NOMO-1 treated with dmso at 0.1 percent for 144 hours (cell line): ENCODE data around the gene PGGT1B.

Source experiments
- DNase-seq: peaks from one replicate; lab custom pipeline; 2025; ENCODE audit not compliant: unreplicated experiment; lab: John Stamatoyannopoulos, UW

PGGT1B gene

GRCh38 chr5:115181757-115182156 is 80.9 kb downstream of the PGGT1B start:
- DNase-seq, result no peak

- no peak for DNase-seq
Measured at GRCh38 chr5:115180165-115180709, 82.4 kb downstream of the PGGT1B start.

- no peak for DNase-seq
Measured at GRCh38 chr5:115179394-115180164, 83.1 kb downstream of the PGGT1B start.

- DNase-seq, result no peak
Measured at GRCh38 chr5:115179030-115179393, 83.7 kb downstream of the PGGT1B start.

GRCh38 chr5:115170929-115171510 is 91.7 kb downstream of the PGGT1B start:
- no peak for DNase-seq

GRCh38 chr5:115170134-115170928 is 92.3 kb downstream of the PGGT1B start:
- DNase-seq, result no peak

- peak; percentile 94 for DNase-seq
Measured at GRCh38 chr5:115169487-115170133, 93.1 kb downstream of the PGGT1B start, which contains the start of gene TRIM36. TSS of gene TRIM36 (minus strand) at chr5:115169908. CDS start at chr5:115169634, 274 bp downstream.

GRCh38 chr5:115168829-115169486 is 93.7 kb downstream of the PGGT1B start:
- peak; percentile 46 for DNase-seq

- no peak for DNase-seq
Measured at GRCh38 chr5:115166744-115167393, 95.8 kb downstream of the PGGT1B start.

GRCh38 chr5:115165790-115166189 is 96.9 kb downstream of the PGGT1B start:
- no peak for DNase-seq

GRCh38 chr5:115160975-115161475 is 101.7 kb downstream of the PGGT1B start:
- no peak for DNase-seq
